ENCODE data around the gene FOXE3.
"Not testable (repeated sequence)": the region's sequence is repeated elsewhere in the genome, so short reads cannot be mapped to it uniquely, and the experiment has no call there.

Gene FOXE3

GRCh38 chr1:47450606-47451005 is 34.5 kb downstream of the FOXE3 start:
- no peak for TF ChIP-seq CTCF (IDR thresholded peaks at IDR 0.05; ENCODE audit: extremely low read depth, missing control alignments)
- DNase-seq (ENCODE audit: low spot score), result no peak

- no peak for DNase-seq (ENCODE audit: low spot score)
- no peak for TF ChIP-seq CTCF (IDR thresholded peaks at IDR 0.05; ENCODE audit: extremely low read depth, missing control alignments)
These were observed 36.3 kb downstream of the FOXE3 start for GRCh38 chr1:47452426-47452825.

GRCh38 chr1:47453910-47454309 is 37.8 kb downstream of the FOXE3 start:
- DNase-seq (ENCODE audit: low spot score), result not testable (repeated sequence)

GRCh38 chr1:47456250-47456649 is 40.2 kb downstream of the FOXE3 start:
- no peak for TF ChIP-seq CTCF (IDR thresholded peaks at IDR 0.05; ENCODE audit: extremely low read depth, missing control alignments)
- DNase-seq (ENCODE audit: low spot score), result no peak

- DNase-seq (ENCODE audit: low spot score), result not testable (repeated sequence)
These were observed 41.5 kb downstream of the FOXE3 start for GRCh38 chr1:47457547-47457946.

GRCh38 chr1:47459253-47459788 is 43.2 kb downstream of the FOXE3 start:
- no peak for DNase-seq (ENCODE audit: low spot score)
- TF ChIP-seq CTCF (IDR thresholded peaks at IDR 0.05; ENCODE audit: extremely low read depth, missing control alignments), result no peak

GRCh38 chr1:47460040-47460439 is 44.0 kb downstream of the FOXE3 start:
- TF ChIP-seq CTCF (IDR thresholded peaks at IDR 0.05; ENCODE audit: extremely low read depth, missing control alignments), result no peak
- no peak for DNase-seq (ENCODE audit: low spot score)

- TF ChIP-seq CTCF (IDR thresholded peaks at IDR 0.05; ENCODE audit: extremely low read depth, missing control alignments), result no peak
- no peak for DNase-seq (ENCODE audit: low spot score)
These were observed 44.4 kb downstream of the FOXE3 start for GRCh38 chr1:47460456-47460855.

- DNase-seq (ENCODE audit: low spot score), result no peak
- no peak for TF ChIP-seq CTCF (IDR thresholded peaks at IDR 0.05; ENCODE audit: extremely low read depth, missing control alignments)
These were observed 49.5 kb downstream of the FOXE3 start for GRCh38 chr1:47465605-47466004.
